ENCODE data around the gene PDE4D. TPM values are rescaled to one million over a fixed set of nuclear protein-coding genes. Genes with fewer than 3 reads are reported as not detected.

Gene PDE4D
- total RNA-seq, 1 donor from 2014 or later: 7.3 TPM

- no peak for ATAC-seq
These were observed 954.7 kb downstream of the PDE4D start for GRCh38 chr5:58938563-58939424.

- ATAC-seq: no peak
These were observed 956.4 kb downstream of the PDE4D start for GRCh38 chr5:58937031-58937681.

- ATAC-seq: no peak
These were observed 958.9 kb downstream of the PDE4D start for GRCh38 chr5:58934629-58935097.

- ATAC-seq: no peak
These were observed 959.5 kb downstream of the PDE4D start for GRCh38 chr5:58933891-58934628.

- ATAC-seq: no peak
These were observed 961.4 kb downstream of the PDE4D start for GRCh38 chr5:58932057-58932612.

- no peak for ATAC-seq
These were observed 963.0 kb downstream of the PDE4D start for GRCh38 chr5:58930520-58930919.

GRCh38 chr5:58929726-58930125, 963.8 kb downstream of the PDE4D start:
- no peak for ATAC-seq

- ATAC-seq: no peak
These were observed 965.6 kb downstream of the PDE4D start for GRCh38 chr5:58927938-58928337.

GRCh38 chr5:58927181-58927580, 966.3 kb downstream of the PDE4D start:
- ATAC-seq: no peak

- ATAC-seq: no peak
These were observed 967.0 kb downstream of the PDE4D start for GRCh38 chr5:58926541-58926935.

GRCh38 chr5:58925627-58926540, 967.6 kb downstream of the PDE4D start:
- ATAC-seq: no peak

GRCh38 chr5:58924306-58924705, 969.2 kb downstream of the PDE4D start:
- ATAC-seq: no peak

GRCh38 chr5:58923355-58923754, 970.2 kb downstream of the PDE4D start:
- ATAC-seq: no peak

- ATAC-seq: peak; percentile 35
These were observed 970.9 kb downstream of the PDE4D start for GRCh38 chr5:58922461-58923171.

GRCh38 chr5:58921159-58921558, 972.4 kb downstream of the PDE4D start:
- ATAC-seq: no peak

GRCh38 chr5:58919833-58920232, 973.7 kb downstream of the PDE4D start:
- no peak for ATAC-seq
